Trophoblast cell (in vitro differentiated cells and primary cell): Measurements from ENCODE around the gene KRT7.
A peak's percentile ranks its signal among the peaks of the same experiment; 100 is the strongest.

Experiments used
- DNase-seq, 2 donors: peaks; one replicate each; pipeline ENCODE4 v3.0.0-alpha.2; 2016
- H2AFZ ChIP-seq: 2 replicates; pipeline ENCODE4 v1.6.1; 2013; ENCODE audit warnings: low read length, moderate library complexity, mild to moderate bottlenecking; ENCODE audit not compliant: insufficient read depth, poor library complexity
- H2AK5ac ChIP-seq: 2 replicates; pipeline ENCODE4 v1.6.1; 2013; ENCODE audit warnings: mild to moderate bottlenecking, low read length
- H2BK120ac ChIP-seq: 2 replicates; pipeline ENCODE4 v1.6.1; 2013; ENCODE audit warnings: low read length, mild to moderate bottlenecking, moderate library complexity; ENCODE audit not compliant: insufficient read depth, poor library complexity
- H2BK12ac ChIP-seq: 2 replicates; pipeline ENCODE4 v1.6.1; 2013; ENCODE audit warnings: mild to moderate bottlenecking, low read length, moderate library complexity
- H2BK5ac ChIP-seq: 2 replicates; pipeline ENCODE4 v1.6.1; 2013; ENCODE audit warnings: low read length, low read depth, moderate library complexity, mild to moderate bottlenecking; ENCODE audit not compliant: poor library complexity
- H3K14ac ChIP-seq: 2 replicates; pipeline ENCODE4 v1.6.1; 2013; ENCODE audit warnings: mild to moderate bottlenecking, low read length
- H3K18ac ChIP-seq: 2 replicates; pipeline ENCODE4 v1.6.1; 2013; ENCODE audit warnings: mild to moderate bottlenecking, low read length
- H3K23ac ChIP-seq: 2 replicates; pipeline ENCODE4 v1.6.1; 2013; ENCODE audit warnings: low read length
- H3K27ac ChIP-seq: 2 replicates; pipeline ENCODE4 v1.5.1; 2013; ENCODE audit warnings: low read depth, mild to moderate bottlenecking, inconsistent platforms, low read length, moderate library complexity
- H3K27me3 ChIP-seq: 2 replicates; pipeline ENCODE4 v1.6.1; 2013; ENCODE audit warnings: inconsistent platforms, mild to moderate bottlenecking, low read length, moderate library complexity; ENCODE audit not compliant: insufficient read depth
- H3K36me3 ChIP-seq, 2 experiments: 1 replicate in 1 of 2; 2 replicates in 1 of 2; pipeline ENCODE4 v1.6.1; 2013; ENCODE audit warnings: low read length in 2 of 2, mild to moderate bottlenecking in 2 of 2, moderate library complexity in 1 of 2; ENCODE audit not compliant: insufficient read depth in 2 of 2, control insufficient read depth in 1 of 2
- H3K4ac ChIP-seq: 2 replicates; pipeline ENCODE4 v1.6.1; 2013; ENCODE audit warnings: low read depth, mild to moderate bottlenecking, low read length, moderate library complexity
- H3K4me1 ChIP-seq, 2 experiments: 1 replicate in 1 of 2; 2 replicates in 1 of 2; pipeline ENCODE4 v1.6.1; 2013; ENCODE audit warnings: low read length in 2 of 2, mild to moderate bottlenecking in 2 of 2, moderate library complexity in 1 of 2; ENCODE audit not compliant: insufficient read depth in 2 of 2, control insufficient read depth in 1 of 2
- H3K4me2 ChIP-seq: 2 replicates; pipeline ENCODE4 v1.6.1; 2013; ENCODE audit warnings: inconsistent platforms, mild to moderate bottlenecking, low read length, moderate library complexity
- H3K4me3 ChIP-seq: 2 replicates; pipeline ENCODE4 v1.5.1; 2013; ENCODE audit warnings: mild to moderate bottlenecking, low read depth, low read length, inconsistent platforms
- H3K79me1 ChIP-seq: one replicate; pipeline ENCODE4 v1.6.1; 2013; ENCODE audit warnings: low read length
- H3K79me2 ChIP-seq: 2 replicates; pipeline ENCODE4 v1.6.1; 2013; ENCODE audit warnings: low read length, mild to moderate bottlenecking; ENCODE audit not compliant: control insufficient read depth, insufficient read depth, poor library complexity
- H3K9ac ChIP-seq: 2 replicates; pipeline ENCODE4 v1.6.1; 2013; ENCODE audit warnings: mild to moderate bottlenecking, low read length
- H3K9me3 ChIP-seq: 2 replicates; pipeline ENCODE4 v1.6.1; 2013; ENCODE audit warnings: low read depth, mild to moderate bottlenecking, control low read depth, inconsistent platforms, low read length; ENCODE audit not compliant: insufficient read depth
- H4K12ac ChIP-seq: 2 replicates; pipeline ENCODE4 v1.6.1; 2013; ENCODE audit warnings: low read depth, mild to moderate bottlenecking, low read length, moderate library complexity
- H4K8ac ChIP-seq: 2 replicates; pipeline ENCODE4 v1.6.1; 2013; ENCODE audit warnings: low read depth, mild to moderate bottlenecking, low read length, moderate library complexity
- H4K91ac ChIP-seq: one replicate; pipeline ENCODE4 v1.6.1; 2013; ENCODE audit warnings: low read depth, mild to moderate bottlenecking, low read length, moderate library complexity
- WGBS: extraction: QIAGEN DNeasy Blood & Tissue Kit; methylation state at CpG from one replicate; pipeline ENCODE4 v1.1.7; 2013; ENCODE audit warnings: missing lambda C conversion rate; ENCODE audit not compliant: insufficient read length, insufficient coverage; ENCODE audit errors: extremely low coverage; 5-methylcytosine and 5-hydroxymethylcytosine counted together

The KRT7 gene

DNA sequence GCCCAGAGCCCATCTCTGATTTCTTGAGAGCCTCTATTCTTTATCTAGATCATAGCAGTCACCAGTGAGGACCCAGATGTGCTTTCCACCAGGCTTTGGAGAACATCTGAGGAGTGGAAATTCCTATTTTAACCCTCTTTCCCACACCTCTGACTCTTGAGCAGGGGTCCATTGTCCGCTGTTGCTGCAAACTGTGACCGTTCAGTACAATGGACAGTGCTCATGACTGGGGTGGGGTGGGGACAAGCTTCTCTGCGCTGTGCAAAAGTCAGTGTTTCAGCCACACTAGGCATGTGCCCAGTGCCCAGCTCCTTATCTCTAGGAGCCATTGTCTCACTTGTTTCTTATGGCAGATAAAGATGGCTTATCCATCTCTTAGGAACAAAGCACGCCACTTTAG, 16.9 kb upstream of the KRT7 start:
- H3K14ac ChIP-seq = peak overlapping the region; percentile 22
- no CpG with 5 or more reads among the region's 4 CpGs for WGBS
- no peak overlapping the region for H4K12ac ChIP-seq
- H2BK120ac ChIP-seq = peak overlapping the region; percentile 42
- no peak overlapping the region for H3K23ac ChIP-seq
- H2AFZ ChIP-seq = no peak overlapping the region
- H3K9me3 ChIP-seq = peaks cover 3% of the 10 kb centered on the region
- H2AK5ac ChIP-seq = peak overlapping the region; percentile 48
- H3K27me3 ChIP-seq = no peaks in the 10 kb centered on the region
- peaks cover 2% of the 10 kb centered on the region for H3K79me2 ChIP-seq
- peaks cover 28 to 39% of the 10 kb centered on the region in 2 experiments for H3K4me1 ChIP-seq
- DNase-seq = peak in 1 of 2 donors; percentile 23
- no peak overlapping the region for H3K4me2 ChIP-seq
- H3K4ac ChIP-seq = peak overlapping the region; percentile 17
- peak overlapping the region; percentile 34 for H4K8ac ChIP-seq
- H3K79me1 ChIP-seq = peaks cover 39% of the 10 kb centered on the region
- peak overlapping the region; percentile 63 for H2BK5ac ChIP-seq
- H3K36me3 ChIP-seq = no peaks in the 10 kb centered on the region
- no peak overlapping the region for H3K4me3 ChIP-seq
- peak overlapping the region; percentile 74 for H3K27ac ChIP-seq
- H3K9ac ChIP-seq = no peak overlapping the region
- peak overlapping the region; percentile 79 for H4K91ac ChIP-seq
- peak overlapping the region; percentile 34 for H2BK12ac ChIP-seq
- peak overlapping the region; percentile 44 for H3K18ac ChIP-seq

- Histone ChIP-seq H3K27ac (peak overlapping the region; percentile 80), H3K4me1 (peaks cover 29 to 40% of the 10 kb centered on the region in 2 experiments), H2AK5ac (no peak overlapping the region), H2BK120ac (peak overlapping the region; percentile 77), H3K18ac (no peak overlapping the region), H4K8ac (no peak overlapping the region), H2BK12ac (peak overlapping the region; percentile 68), H3K4me3 (no peak overlapping the region), H3K4me2 (no peak overlapping the region), H3K14ac (no peak overlapping the region), H3K79me2 (peaks cover 2% of the 10 kb centered on the region), H3K36me3 (no peaks in the 10 kb centered on the region), H2BK5ac (no peak overlapping the region), H4K91ac (peak overlapping the region; percentile 69), H3K9ac (no peak overlapping the region), H4K12ac (no peak overlapping the region), H3K79me1 (peaks cover 39% of the 10 kb centered on the region), H3K4ac (peak overlapping the region; percentile 37), H3K27me3 (no peaks in the 10 kb centered on the region), H3K9me3 (peaks cover 3% of the 10 kb centered on the region), H3K23ac (no peak overlapping the region), H2AFZ (no peak overlapping the region)
- no peak for DNase-seq
- no CpG with 5 or more reads among the region's 1 CpG for WGBS
These were observed 16.2 kb upstream of the KRT7 start for GRCh38 chr12:52216807-52217206.

- peak overlapping the region; percentile 26 for H2BK5ac ChIP-seq
- H4K8ac ChIP-seq = no peak overlapping the region
- no peak overlapping the region for H2AK5ac ChIP-seq
- H3K4ac ChIP-seq = no peak overlapping the region
- H3K27me3 ChIP-seq = no peaks in the 10 kb centered on the region
- H4K91ac ChIP-seq = no peak overlapping the region
- no peak overlapping the region for H4K12ac ChIP-seq
- DNase-seq = peak; percentile 97 to 99
- no peak overlapping the region for H2AFZ ChIP-seq
- H3K18ac ChIP-seq = no peak overlapping the region
- H3K4me3 ChIP-seq = no peak overlapping the region
- H2BK12ac ChIP-seq = no peak overlapping the region
- H3K79me2 ChIP-seq = peaks cover 2% of the 10 kb centered on the region
- peaks cover 30 to 43% of the 10 kb centered on the region in 2 experiments for H3K4me1 ChIP-seq
- peaks cover 3% of the 10 kb centered on the region for H3K9me3 ChIP-seq
- H3K36me3 ChIP-seq = no peaks in the 10 kb centered on the region
- no peak overlapping the region for H3K23ac ChIP-seq
- H2BK120ac ChIP-seq = peak overlapping the region; percentile 27
- H3K79me1 ChIP-seq = peaks cover 34% of the 10 kb centered on the region
- H3K27ac ChIP-seq = peak overlapping the region; percentile 80
- no peak overlapping the region for H3K9ac ChIP-seq
- peak overlapping the region; percentile 37 for H3K4me2 ChIP-seq
- no peak overlapping the region for H3K14ac ChIP-seq
- no CpG with 5 or more reads among the region's 5 CpGs for WGBS
These were observed 15.8 kb upstream of the KRT7 start for GRCh38 chr12:52217223-52217622.

- Histone ChIP-seq H4K12ac (no peak overlapping the region), H3K4ac (no peak overlapping the region), H3K79me2 (peaks cover 2% of the 10 kb centered on the region), H3K23ac (no peak overlapping the region), H3K27ac (peak overlapping the region; percentile 80), H3K27me3 (no peaks in the 10 kb centered on the region), H2BK5ac (peak overlapping the region; percentile 32), H2AFZ (no peak overlapping the region), H3K9ac (no peak overlapping the region), H2BK120ac (peak overlapping the region; percentile 52), H2AK5ac (no peak overlapping the region), H4K8ac (no peak overlapping the region), H3K4me1 (peaks cover 30 to 40% of the 10 kb centered on the region in 2 experiments), H3K4me2 (peak overlapping the region; percentile 11), H4K91ac (peak overlapping the region; percentile 53), H3K4me3 (no peak overlapping the region), H3K14ac (peak overlapping the region; percentile 9), H3K18ac (peak overlapping the region; percentile 11), H2BK12ac (peak overlapping the region; percentile 41), H3K36me3 (no peaks in the 10 kb centered on the region), H3K9me3 (no peaks in the 10 kb centered on the region), H3K79me1 (peaks cover 27% of the 10 kb centered on the region)
- no CpG with 5 or more reads among the region's 4 CpGs for WGBS
- no peak for DNase-seq
These were observed 15.0 kb upstream of the KRT7 start for GRCh38 chr12:52218001-52218400.
